ENCODE measurements around the gene PAWR.

Gene PAWR

DNA sequence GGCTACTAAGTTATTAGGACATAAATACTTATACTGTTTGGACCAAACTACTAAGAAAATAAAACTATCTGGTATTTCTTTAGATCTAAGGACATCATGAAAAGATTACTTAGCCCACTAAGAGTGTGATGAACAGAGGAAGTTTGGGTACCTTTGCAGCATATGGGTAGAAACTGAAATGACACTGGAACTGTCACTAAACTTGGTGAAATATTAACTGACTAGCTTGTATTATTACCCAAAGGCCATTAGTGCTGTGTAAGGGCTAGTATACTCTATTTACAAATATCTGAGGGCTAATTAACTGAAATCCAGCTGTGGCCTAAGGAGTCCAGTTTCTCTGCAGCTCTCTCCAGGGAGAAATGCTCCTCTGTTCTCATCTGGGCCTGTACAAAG lies 45.5 kb downstream of the PAWR start:
- no peak for TF ChIP-seq CTCF (conservative IDR thresholded peaks at IDR 0.05)
- no peak overlapping the region for H3K27ac ChIP-seq

DNA sequence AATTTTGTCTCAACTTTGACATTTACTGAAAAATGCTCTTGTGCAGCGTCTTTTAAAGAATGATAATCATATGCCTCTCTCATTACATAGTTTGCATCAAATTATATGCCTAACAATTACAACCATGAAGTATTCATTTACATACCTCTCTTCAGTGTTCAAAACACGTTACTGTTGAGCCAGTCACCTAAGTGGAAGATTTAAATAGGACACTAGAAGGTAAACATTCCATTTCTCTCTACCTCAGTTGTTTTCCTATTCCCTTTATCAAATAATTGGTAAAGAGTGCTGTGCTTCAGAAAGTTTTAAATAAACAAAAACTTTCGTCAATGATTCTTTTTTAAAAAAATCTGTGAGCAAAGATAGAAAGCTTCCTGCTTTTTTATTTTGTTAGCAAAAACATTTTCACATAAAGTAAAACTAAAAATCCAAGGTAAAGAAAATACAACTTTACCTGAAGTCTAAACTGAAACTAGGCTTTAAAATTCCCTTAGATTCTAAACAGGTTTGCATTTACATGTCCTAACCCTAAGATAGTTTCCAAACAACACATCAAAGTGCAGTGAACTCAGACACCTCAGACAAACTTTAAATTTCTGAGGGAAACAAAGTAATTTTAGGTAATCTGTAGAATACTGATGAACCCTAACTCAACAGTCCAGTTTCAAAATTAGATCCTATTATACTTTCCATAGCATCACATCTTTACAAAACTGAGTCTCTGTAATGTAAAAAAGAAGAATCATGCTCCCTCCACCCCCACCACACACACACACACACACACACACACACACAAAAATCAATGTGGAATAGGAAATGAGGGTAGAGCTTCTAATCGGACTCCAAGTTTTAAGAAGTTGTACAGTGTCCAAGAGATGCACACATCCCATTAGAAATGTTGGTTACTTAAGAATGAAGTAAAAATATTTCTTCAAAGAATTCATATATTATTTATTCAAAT lies 46.2 kb downstream of the PAWR start:
- no peak overlapping the region for H3K27ac ChIP-seq
- TF ChIP-seq CTCF (conservative IDR thresholded peaks at IDR 0.05) = no peak

GRCh38 chr12:79643821-79644220 lies 46.9 kb downstream of the PAWR start:
- TF ChIP-seq CTCF (conservative IDR thresholded peaks at IDR 0.05) = no peak
- H3K27ac ChIP-seq = no peak overlapping the region

DNA sequence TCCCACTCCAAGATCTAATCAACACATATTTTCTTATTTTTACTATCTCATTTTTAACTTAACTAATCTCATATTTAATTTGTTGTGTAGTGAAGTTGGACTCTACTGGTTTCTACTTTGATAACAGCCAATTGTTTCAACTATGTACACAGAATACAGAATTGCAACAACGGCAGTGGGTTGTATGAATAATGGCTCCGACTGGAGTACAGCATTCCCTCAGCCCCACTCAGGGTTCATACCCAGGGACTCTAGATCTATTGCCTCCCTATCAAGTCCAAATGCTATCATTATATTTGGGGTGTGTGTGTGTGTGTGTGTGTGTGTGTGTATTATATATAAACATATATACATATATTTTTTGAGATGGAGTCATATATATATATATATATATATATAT lies 52.3 kb downstream of the PAWR start:
- no peak for TF ChIP-seq CTCF (conservative IDR thresholded peaks at IDR 0.05)
- no peak overlapping the region for H3K27ac ChIP-seq

DNA sequence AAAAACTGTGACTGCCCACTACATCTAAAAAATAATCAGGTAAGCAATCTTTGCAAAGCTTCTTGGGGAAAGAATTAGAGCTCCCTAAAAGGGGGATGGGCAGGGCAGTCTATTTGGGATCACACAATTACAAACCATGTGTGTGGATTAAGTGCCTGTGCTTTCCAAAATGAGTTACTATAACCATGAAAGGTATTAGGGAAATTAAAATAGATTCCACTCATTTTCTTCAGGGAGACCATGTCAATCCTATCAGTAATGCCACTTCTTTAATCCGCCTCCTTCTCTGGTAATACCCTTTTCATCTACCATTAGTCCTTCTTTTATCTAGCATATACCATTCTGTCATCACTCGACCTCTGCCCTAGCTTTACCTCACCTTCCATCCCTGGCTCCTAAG lies 53.7 kb downstream of the PAWR start:
- TF ChIP-seq CTCF (conservative IDR thresholded peaks at IDR 0.05) = no peak
- H3K27ac ChIP-seq = no peak overlapping the region

DNA sequence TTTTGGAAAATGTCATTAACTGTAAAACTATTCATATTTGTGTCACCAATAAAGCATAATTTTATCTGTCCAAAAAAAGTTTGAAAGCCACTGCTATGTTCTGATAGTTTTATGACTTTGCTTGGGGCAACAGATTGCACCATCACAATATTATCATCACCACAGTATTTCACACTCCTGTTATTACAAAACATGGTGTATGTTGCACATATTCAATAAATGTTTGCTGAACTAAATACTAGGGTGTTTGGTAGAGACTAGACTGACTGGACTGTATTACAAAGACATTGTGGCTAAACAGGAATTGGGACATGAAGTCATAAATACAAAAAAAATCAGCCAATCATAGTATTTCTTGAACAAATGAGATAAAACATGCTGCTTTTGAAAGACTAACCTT lies 55.1 kb downstream of the PAWR start:
- H3K27ac ChIP-seq = no peak overlapping the region
- no peak for TF ChIP-seq CTCF (conservative IDR thresholded peaks at IDR 0.05)

- no peak overlapping the region for H3K27ac ChIP-seq
Measured at GRCh38 chr12:79634957-79635471, 55.8 kb downstream of the PAWR start.

More at GRCh38 chr12:79634957-79635471, 55.8 kb downstream of the PAWR start:
- TF ChIP-seq CTCF (conservative IDR thresholded peaks at IDR 0.05) = no peak
